ENCODE results near the gene TREM2. TPM values are rescaled to one million over a fixed set of nuclear protein-coding genes. Genes with fewer than 3 reads are reported as not detected.

Gene TREM2
- total RNA-seq, 2 experiments from 2014 or later: not detected

DNA sequence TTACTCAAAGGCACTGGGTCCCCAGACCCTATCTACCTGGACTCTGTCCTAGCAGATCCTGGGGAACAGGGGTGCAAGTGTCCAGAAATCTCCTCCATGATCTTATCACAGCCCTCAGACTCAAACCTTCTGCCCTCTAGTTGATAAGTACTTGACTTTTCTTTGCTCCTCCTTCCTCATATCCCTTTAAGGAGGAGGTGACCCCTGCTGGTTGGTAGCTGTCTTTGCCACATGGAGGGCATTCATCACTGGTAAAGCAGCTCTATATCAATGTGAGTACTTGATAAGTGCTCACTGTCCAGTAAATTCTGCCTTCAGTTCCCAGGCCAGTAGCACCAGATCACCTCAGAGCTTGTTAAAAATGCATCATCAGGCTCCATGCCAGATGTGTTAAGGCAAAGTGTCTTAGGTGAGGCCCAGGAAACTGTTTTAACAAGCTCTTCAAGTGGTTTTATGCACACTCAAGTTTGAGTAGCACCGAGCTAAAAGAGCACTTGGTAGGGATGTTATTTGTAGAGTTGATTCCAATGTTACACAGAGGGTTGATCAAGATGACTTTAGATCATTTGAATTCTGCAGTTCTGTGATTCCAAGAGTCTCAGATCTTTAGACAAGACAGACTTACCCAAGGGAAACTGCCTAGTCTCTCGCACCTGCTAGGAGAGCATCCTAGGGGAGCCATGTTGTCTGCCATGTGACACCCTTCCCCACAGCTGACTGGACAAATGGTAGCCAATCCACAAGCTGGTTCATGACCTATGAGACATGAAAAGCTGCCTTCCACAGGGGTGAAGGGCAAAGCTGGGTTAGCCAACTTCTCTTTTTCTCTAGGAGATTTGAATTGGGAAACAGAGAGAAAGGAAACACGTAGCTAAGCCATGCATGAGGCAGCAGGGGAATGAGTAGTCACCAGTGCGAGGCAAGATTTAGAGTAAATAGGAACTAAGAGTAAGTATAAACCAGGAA, 19.4 kb upstream of the TREM2 start:
- no peak overlapping the region for H3K27ac Mint-ChIP-seq
- POLR2A ChIA-PET: interaction anchor here (0.8 to 1.8 kb wide), 6 partner anchors 10 to 110 kb away, joined by 3 to 12 read pairs (median 4); partner anchors contain the start of genes NFYA, OARD1 and TREML2

GRCh38 chr6:41181566-41181965, 18.6 kb upstream of the TREM2 start:
- H3K9me3 ChIP-seq (ENCODE audit: control insufficient read depth in 1 of 2, insufficient read depth in 1 of 2, low read length in 2 of 2): no peaks in the 10 kb centered on the region
- H3K4me1 ChIP-seq (ENCODE audit: insufficient read depth, low read length): peaks cover 30% of the 10 kb centered on the region
- TF ChIP-seq, protein P1, sequence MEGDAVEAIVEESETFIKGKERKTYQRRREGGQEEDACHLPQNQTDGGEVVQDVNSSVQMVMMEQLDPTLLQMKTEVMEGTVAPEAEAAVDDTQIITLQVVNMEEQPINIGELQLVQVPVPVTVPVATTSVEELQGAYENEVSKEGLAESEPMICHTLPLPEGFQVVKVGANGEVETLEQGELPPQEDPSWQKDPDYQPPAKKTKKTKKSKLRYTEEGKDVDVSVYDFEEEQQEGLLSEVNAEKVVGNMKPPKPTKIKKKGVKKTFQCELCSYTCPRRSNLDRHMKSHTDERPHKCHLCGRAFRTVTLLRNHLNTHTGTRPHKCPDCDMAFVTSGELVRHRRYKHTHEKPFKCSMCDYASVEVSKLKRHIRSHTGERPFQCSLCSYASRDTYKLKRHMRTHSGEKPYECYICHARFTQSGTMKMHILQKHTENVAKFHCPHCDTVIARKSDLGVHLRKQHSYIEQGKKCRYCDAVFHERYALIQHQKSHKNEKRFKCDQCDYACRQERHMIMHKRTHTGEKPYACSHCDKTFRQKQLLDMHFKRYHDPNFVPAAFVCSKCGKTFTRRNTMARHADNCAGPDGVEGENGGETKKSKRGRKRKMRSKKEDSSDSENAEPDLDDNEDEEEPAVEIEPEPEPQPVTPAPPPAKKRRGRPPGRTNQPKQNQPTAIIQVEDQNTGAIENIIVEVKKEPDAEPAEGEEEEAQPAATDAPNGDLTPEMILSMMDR (IDR thresholded peaks at IDR 0.05): no peak
- H3K9me3 Mint-ChIP-seq: no peaks in the 10 kb centered on the region
- intact Hi-C loops (cut with DNase I, micrococcal nuclease): loop anchor here (5.0 kb wide), 3 partner anchors 89 to 179 kb away; partner anchors contain the start of genes NFYA (in 1 of the 2) and OARD1 (in 1 of the 2)
- no peaks in the 10 kb centered on the region for H3K27me3 ChIP-seq (ENCODE audit: control insufficient read depth in 1 of 2, insufficient read depth in 2 of 2, low read length in 2 of 2)
- no peak overlapping the region for H3K27ac ChIP-seq (ENCODE audit: low read depth in 1 of 2, low read length in 2 of 2)
- H3K27ac Mint-ChIP-seq: no peak overlapping the region
- H3K4me1 Mint-ChIP-seq (ENCODE audit: low read depth): peaks cover 12% of the 10 kb centered on the region
- ChIA-PET POLR2A (interaction anchor here (1.0 to 1.8 kb wide), 3 partner anchors 14 to 101 kb away, joined by 4 to 12 read pairs (median 5); partner anchors contain the start of gene TREML2), CTCF (no interaction called here)
- no peaks in the 10 kb centered on the region for H3K27me3 Mint-ChIP-seq
- H3K36me3 Mint-ChIP-seq (ENCODE audit: low read depth): no peaks in the 10 kb centered on the region
- no peaks in the 10 kb centered on the region for H3K36me3 ChIP-seq (ENCODE audit: insufficient read depth, low read length)
- no peak for DNase-seq
- H3K4me3 ChIP-seq (ENCODE audit: low read length): no peak overlapping the region
- ATAC-seq (ENCODE audit: poor library complexity): no peak
- no peak overlapping the region for H3K4me3 Mint-ChIP-seq

More for the DNA sequence above, 19.4 kb upstream of the TREM2 start:
- Histone ChIP-seq H3K4me3 (ENCODE audit: low read length) (no peak overlapping the region), H3K27me3 (ENCODE audit: control insufficient read depth in 1 of 2, insufficient read depth in 2 of 2, low read length in 2 of 2) (no peaks in the 10 kb centered on the region), H3K36me3 (ENCODE audit: insufficient read depth, low read length) (no peaks in the 10 kb centered on the region), H3K27ac (ENCODE audit: low read depth in 1 of 2, low read length in 2 of 2) (no peak overlapping the region), H3K4me1 (ENCODE audit: insufficient read depth, low read length) (peaks cover 31% of the 10 kb centered on the region), H3K9me3 (ENCODE audit: control insufficient read depth in 1 of 2, insufficient read depth in 1 of 2, low read length in 2 of 2) (no peaks in the 10 kb centered on the region)
- CTCF ChIA-PET: interaction anchor here (0.6 to 1.5 kb wide), 4 partner anchors 16 to 107 kb away, joined by 3 to 4 read pairs (median 3); no protein-coding TSS in a partner anchor
- Mint-ChIP-seq H3K4me3 (no peak overlapping the region), H3K4me1 (ENCODE audit: low read depth) (peaks cover 20% of the 10 kb centered on the region), H3K27me3 (no peaks in the 10 kb centered on the region), H3K9me3 (no peaks in the 10 kb centered on the region), H3K36me3 (ENCODE audit: low read depth) (no peaks in the 10 kb centered on the region)
- intact Hi-C loops (cut with DNase I, micrococcal nuclease): loop anchor here (5.0 kb wide), 3 partner anchors 90 to 180 kb away; partner anchors contain the start of genes NFYA (in 1 of the 2) and OARD1 (in 1 of the 2)
- TF ChIP-seq, protein P1 (IDR thresholded peaks at IDR 0.05): peak; percentile 63
- ATAC-seq (ENCODE audit: poor library complexity) (peak; percentile 98), DNase-seq (peak; percentile 30 to 78 (median 40))

- H3K36me3 ChIP-seq (ENCODE audit: insufficient read depth, low read length): no peaks in the 10 kb centered on the region
- Mint-ChIP-seq H3K9me3 (no peaks in the 10 kb centered on the region), H3K27me3 (no peaks in the 10 kb centered on the region), H3K27ac (no peak overlapping the region), H3K4me1 (ENCODE audit: low read depth) (peaks cover 7% of the 10 kb centered on the region), H3K4me3 (no peak overlapping the region), H3K36me3 (ENCODE audit: low read depth) (no peaks in the 10 kb centered on the region)
- POLR2A ChIA-PET: no interaction called here
- ATAC-seq (ENCODE audit: poor library complexity): no peak
- CTCF ChIA-PET: no interaction called here
- TF ChIP-seq, protein P1 (IDR thresholded peaks at IDR 0.05): no peak
- DNase-seq: no peak
- H3K4me3 ChIP-seq (ENCODE audit: low read length): no peak overlapping the region
- H3K27ac ChIP-seq (ENCODE audit: low read depth in 1 of 2, low read length in 2 of 2): no peak overlapping the region
- no peaks in the 10 kb centered on the region for H3K9me3 ChIP-seq (ENCODE audit: control insufficient read depth in 1 of 2, insufficient read depth in 1 of 2, low read length in 2 of 2)
- no peaks in the 10 kb centered on the region for H3K27me3 ChIP-seq (ENCODE audit: control insufficient read depth in 1 of 2, insufficient read depth in 2 of 2, low read length in 2 of 2)
- peaks cover 13% of the 10 kb centered on the region for H3K4me1 ChIP-seq (ENCODE audit: insufficient read depth, low read length)
- intact Hi-C loops (cut with DNase I, micrococcal nuclease): no loop called here
Observed at GRCh38 chr6:41179163-41179562, 16.2 kb upstream of the TREM2 start.
